HG02798 (cell line): ENCODE results near the gene CEACAM4.
A peak's percentile ranks its signal among the peaks of the same experiment; 100 is the strongest.

Source experiments
- ATAC-seq: cut with Tn5 transposase; IDR thresholded peaks from one replicate; pipeline ENCODE4 v1.9.1; 2021; ENCODE audit warnings: mild to moderate bottlenecking; ENCODE audit not compliant: unreplicated experiment, poor library complexity

The CEACAM4 gene

GRCh38 chr19:41617941-41618730 is 8.7 kb downstream of the CEACAM4 start:
- ATAC-seq: no peak

GRCh38 chr19:41616792-41617621 is 9.9 kb downstream of the CEACAM4 start:
- no peak for ATAC-seq

GRCh38 chr19:41615207-41615606 is 11.7 kb downstream of the CEACAM4 start:
- ATAC-seq: no peak

- no peak for ATAC-seq
Measured at GRCh38 chr19:41612483-41612882, 14.4 kb downstream of the CEACAM4 start.

GRCh38 chr19:41610789-41611188 is 16.1 kb downstream of the CEACAM4 start:
- ATAC-seq: no peak

- no peak for ATAC-seq
Measured at GRCh38 chr19:41607668-41608067, 19.2 kb downstream of the CEACAM4 start.

- ATAC-seq: no peak
Measured at GRCh38 chr19:41606215-41606837, 20.5 kb downstream of the CEACAM4 start.

- ATAC-seq: no peak
Measured at GRCh38 chr19:41604831-41605230, 22.0 kb downstream of the CEACAM4 start.

GRCh38 chr19:41601771-41602170 is 25.1 kb downstream of the CEACAM4 start:
- no peak for ATAC-seq

GRCh38 chr19:41599175-41599966 is 27.5 kb downstream of the CEACAM4 start:
- ATAC-seq: no peak

- ATAC-seq: peak; percentile 64
Measured at GRCh38 chr19:41597600-41598041, 29.3 kb downstream of the CEACAM4 start.

GRCh38 chr19:41595890-41596280 is 31.0 kb downstream of the CEACAM4 start:
- ATAC-seq: no peak

- ATAC-seq: peak; percentile 56
Measured at GRCh38 chr19:41595258-41595889, 31.5 kb downstream of the CEACAM4 start.

GRCh38 chr19:41591951-41592562 is 34.8 kb downstream of the CEACAM4 start:
- ATAC-seq: no peak

GRCh38 chr19:41590936-41591335 is 35.9 kb downstream of the CEACAM4 start:
- ATAC-seq: no peak

- ATAC-seq: no peak
Measured at GRCh38 chr19:41589371-41589770, 37.5 kb downstream of the CEACAM4 start.

GRCh38 chr19:41588497-41589209 is 38.2 kb downstream of the CEACAM4 start:
- ATAC-seq: no peak

GRCh38 chr19:41587838-41588210 is 39.0 kb downstream of the CEACAM4 start:
- no peak for ATAC-seq
